K562 (cell line): ENCODE data around the gene RHOC. TPM values are rescaled to one million over a fixed set of nuclear protein-coding genes. Genes with fewer than 3 reads are reported as not detected.
A peak's percentile ranks its signal among the peaks of the same experiment; 100 is the strongest.

Source experiments
- HNRNPH1 ChIP-seq: fragments of 200-400 bp; formaldehyde crosslinking; optimal IDR thresholded peaks from 2 replicates; pipeline ENCODE3; 2017; ENCODE audit warnings: low read depth, mild to moderate bottlenecking, low read length, moderate library complexity
- IRF2 ChIP-seq: sonication (generic); formaldehyde crosslinking; IDR thresholded peaks from 2 replicates; pipeline ENCODE4 v1.8.1; 2022; ENCODE audit warnings: mild to moderate bottlenecking, missing genetic modification reagents
- NCOA2 ChIP-seq, 2 experiments: fragments of 450-650 bp; IDR thresholded peaks; 2 replicates each; pipeline ENCODE4 v1.6.1; 2018; ENCODE audit warnings: mild to moderate bottlenecking in 2 of 2, moderate library complexity in 1 of 2; ENCODE audit not compliant: partially characterized antibody in 2 of 2
- TFAM ChIP-seq: fragments of 250-450 bp; sonication (Bioruptor Pico); conservative IDR thresholded peaks from 2 replicates; pipeline ENCODE4 v1.5.0; 2021; ENCODE audit warnings: mild to moderate bottlenecking, moderate library complexity
- ZNF444 ChIP-seq: fragments of 250-450 bp; sonication (Bioruptor Pico); IDR thresholded peaks from 2 replicates; pipeline ENCODE4 v1.4.0; 2020; ENCODE audit warnings: mild to moderate bottlenecking, moderate library complexity
- polyA plus RNA-seq, 8 experiments: library from polyadenylated mRNA; depleted of rRNA in 4 of 8; stranded (reverse) in 5 of 8; unstranded in 3 of 8; fragments of >200 nt; fragmentation: Nextera tagmentation in 2 of 8; fragmentation: Illumina TruSeq in 1 of 8; extraction: Ambion mirVana in 2 of 8; extraction: Trizol in 1 of 8; gene quantifications; 2 replicates each; pipeline versions ENCODE4 v1.2.1 to v1.2.3, GENCODE V29; 2011 to 2014; ENCODE audit warnings: inconsistent platforms in 1 of 8, missing spikeins in 1 of 8
- total RNA-seq, 7 experiments: library from RNA; depleted of rRNA in 6 of 7; stranded (reverse); fragments of >200 nt in 6 of 7; fragmentation: Illumina TruSeq in 2 of 7; extraction: Trizol in 2 of 7; gene quantifications; 2 replicates each; pipeline versions ENCODE4 v1.2.1 to v1.2.3, GENCODE V29; 2011 to 2021; ENCODE audit warnings: low replicate concordance in 1 of 7
- TF ChIP-seq, protein P1 (sequence below): fragments of 250-450 bp; sonication (Bioruptor Pico); IDR thresholded peaks from 2 replicates; pipeline ENCODE4 v1.8.0; 2022; ENCODE audit warnings: inconsistent platforms, mild to moderate bottlenecking, moderate library complexity, borderline replicate concordance
- TF ChIP-seq, protein P2 (sequence below): fragments of 450-650 bp; IDR thresholded peaks from 2 replicates; pipeline ENCODE4 v1.6.1; 2016; ENCODE audit warnings: low read depth
- TF ChIP-seq, protein P3 (sequence below): fragments of 450-650 bp; IDR thresholded peaks from 2 replicates; pipeline ENCODE4 v1.6.1; 2017; ENCODE audit warnings: antibody characterized with exemption, mild to moderate bottlenecking
- TF ChIP-seq, protein P4 (sequence below), 3 experiments: fragments of 200-800 bp in 1 of 3; sonication (Bioruptor generic) in 1 of 3; sonication (generic) in 1 of 3; formaldehyde crosslinking in 1 of 3; IDR thresholded peaks; 2 replicates each; pipeline versions ENCODE4 v1.6.1 to v1.8.0; 2016 to 2022; ENCODE audit warnings: mild to moderate bottlenecking in 2 of 3, missing compliant biosample characterization in 2 of 3, missing genetic modification characterization in 2 of 3, missing genetic modification reagents in 1 of 3
- TF ChIP-seq, protein P5 (sequence below): sonication (generic); formaldehyde crosslinking; IDR thresholded peaks from 2 replicates; pipeline ENCODE4 v1.8.0; 2022; ENCODE audit warnings: mild to moderate bottlenecking, missing genetic modification reagents

The RHOC gene
- total and polyA plus RNA-seq, 9 of the 15 experiments (the other 6 are each of a cell fraction or from before 2014, with no cell fraction given), result 35.2 to 364 (median 204) TPM

DNA sequence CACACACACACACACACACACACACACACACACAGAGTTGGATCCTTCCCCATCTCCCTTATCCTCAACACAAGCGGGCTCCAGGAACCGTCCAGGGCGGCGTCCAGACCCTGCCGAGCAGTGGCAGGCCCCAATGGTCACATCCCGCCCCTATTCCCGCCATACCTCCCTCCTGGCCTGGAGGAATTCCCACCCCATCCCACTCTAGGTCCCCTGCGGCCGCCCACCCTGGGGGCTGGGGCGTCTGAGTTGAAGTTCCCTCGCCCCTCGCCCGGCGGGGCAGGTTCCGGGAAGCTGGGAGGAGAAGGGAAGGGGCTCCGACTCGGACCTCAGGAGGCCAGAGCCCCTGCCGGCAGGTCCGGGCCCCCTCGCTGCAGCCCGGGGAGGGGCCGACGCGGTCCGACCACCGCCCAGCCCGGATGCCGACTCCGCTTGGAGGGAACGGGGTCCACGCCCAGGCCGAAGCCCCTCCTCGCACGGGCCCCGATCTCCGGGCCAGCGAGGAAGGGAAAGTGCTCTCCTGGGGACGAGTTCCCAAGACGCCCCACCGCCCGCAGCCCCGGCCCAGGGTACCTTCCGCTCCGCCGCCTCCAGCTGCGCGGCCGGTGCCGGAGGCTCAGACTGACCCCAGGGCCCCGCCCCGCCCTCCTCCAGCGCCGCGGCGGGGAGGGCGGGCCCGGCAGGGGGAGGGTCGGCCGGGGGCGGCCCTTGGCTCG is at the start of gene RHOC (continued):
- TF ChIP-seq, protein P1, sequence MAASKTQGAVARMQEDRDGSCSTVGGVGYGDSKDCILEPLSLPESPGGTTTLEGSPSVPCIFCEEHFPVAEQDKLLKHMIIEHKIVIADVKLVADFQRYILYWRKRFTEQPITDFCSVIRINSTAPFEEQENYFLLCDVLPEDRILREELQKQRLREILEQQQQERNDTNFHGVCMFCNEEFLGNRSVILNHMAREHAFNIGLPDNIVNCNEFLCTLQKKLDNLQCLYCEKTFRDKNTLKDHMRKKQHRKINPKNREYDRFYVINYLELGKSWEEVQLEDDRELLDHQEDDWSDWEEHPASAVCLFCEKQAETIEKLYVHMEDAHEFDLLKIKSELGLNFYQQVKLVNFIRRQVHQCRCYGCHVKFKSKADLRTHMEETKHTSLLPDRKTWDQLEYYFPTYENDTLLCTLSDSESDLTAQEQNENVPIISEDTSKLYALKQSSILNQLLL (CRISPR knock-in tag), result no peak
- TF ChIP-seq TFAM (CRISPR knock-in tag) (no peak), NCOA2 (IDR thresholded peaks at IDR 0.05; ENCODE audit: partially characterized antibody in 2 of 2) (no peak), HNRNPH1 (no peak), ZNF444 (no peak), IRF2 (CRISPR knock-in tag) (no peak)
- TF ChIP-seq, protein P2, sequence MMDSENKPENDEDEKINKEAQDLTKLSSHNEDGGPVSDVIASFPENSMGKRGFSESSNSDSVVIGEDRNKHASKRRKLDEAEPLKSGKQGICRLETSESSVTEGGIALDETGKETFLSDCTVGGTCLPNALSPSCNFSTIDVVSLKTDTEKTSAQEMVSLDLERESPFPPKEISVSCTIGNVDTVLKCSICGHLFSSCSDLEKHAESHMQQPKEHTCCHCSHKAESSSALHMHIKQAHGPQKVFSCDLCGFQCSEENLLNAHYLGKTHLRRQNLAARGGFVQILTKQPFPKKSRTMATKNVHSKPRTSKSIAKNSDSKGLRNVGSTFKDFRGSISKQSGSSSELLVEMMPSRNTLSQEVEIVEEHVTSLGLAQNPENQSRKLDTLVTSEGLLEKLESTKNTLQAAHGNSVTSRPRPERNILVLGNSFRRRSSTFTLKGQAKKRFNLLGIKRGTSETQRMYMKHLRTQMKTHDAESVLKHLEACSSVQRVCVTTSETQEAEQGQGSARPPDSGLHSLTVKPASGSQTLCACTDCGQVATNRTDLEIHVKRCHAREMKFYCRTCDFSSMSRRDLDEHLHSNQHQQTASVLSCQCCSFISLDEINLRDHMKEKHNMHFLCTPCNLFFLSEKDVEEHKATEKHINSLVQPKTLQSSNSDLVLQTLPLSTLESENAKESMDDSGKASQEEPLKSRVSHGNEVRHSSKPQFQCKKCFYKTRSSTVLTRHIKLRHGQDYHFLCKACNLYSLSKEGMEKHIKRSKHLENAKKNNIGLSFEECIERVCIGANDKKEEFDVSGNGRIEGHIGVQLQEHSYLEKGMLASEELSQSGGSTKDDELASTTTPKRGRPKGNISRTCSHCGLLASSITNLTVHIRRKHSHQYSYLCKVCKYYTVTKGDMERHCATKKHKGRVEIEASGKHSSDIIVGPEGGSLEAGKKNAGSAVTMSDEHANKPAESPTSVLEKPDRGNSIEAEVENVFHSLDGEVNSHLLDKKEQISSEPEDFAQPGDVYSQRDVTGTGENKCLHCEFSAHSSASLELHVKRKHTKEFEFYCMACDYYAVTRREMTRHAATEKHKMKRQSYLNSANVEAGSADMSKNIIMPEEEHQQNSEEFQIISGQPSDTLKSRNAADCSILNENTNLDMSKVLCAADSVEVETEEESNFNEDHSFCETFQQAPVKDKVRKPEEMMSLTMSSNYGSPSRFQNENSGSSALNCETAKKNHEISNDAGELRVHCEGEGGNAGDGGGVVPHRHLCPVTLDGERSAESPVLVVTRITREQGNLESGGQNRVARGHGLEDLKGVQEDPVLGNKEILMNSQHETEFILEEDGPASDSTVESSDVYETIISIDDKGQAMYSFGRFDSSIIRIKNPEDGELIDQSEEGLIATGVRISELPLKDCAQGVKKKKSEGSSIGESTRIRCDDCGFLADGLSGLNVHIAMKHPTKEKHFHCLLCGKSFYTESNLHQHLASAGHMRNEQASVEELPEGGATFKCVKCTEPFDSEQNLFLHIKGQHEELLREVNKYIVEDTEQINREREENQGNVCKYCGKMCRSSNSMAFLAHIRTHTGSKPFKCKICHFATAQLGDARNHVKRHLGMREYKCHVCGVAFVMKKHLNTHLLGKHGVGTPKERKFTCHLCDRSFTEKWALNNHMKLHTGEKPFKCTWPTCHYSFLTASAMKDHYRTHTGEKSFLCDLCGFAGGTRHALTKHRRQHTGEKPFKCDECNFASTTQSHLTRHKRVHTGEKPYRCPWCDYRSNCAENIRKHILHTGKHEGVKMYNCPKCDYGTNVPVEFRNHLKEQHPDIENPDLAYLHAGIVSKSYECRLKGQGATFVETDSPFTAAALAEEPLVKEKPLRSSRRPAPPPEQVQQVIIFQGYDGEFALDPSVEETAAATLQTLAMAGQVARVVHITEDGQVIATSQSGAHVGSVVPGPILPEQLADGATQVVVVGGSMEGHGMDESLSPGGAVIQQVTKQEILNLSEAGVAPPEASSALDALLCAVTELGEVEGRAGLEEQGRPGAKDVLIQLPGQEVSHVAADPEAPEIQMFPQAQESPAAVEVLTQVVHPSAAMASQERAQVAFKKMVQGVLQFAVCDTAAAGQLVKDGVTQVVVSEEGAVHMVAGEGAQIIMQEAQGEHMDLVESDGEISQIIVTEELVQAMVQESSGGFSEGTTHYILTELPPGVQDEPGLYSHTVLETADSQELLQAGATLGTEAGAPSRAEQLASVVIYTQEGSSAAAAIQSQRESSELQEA, result no peak
- TF ChIP-seq, protein P3, sequence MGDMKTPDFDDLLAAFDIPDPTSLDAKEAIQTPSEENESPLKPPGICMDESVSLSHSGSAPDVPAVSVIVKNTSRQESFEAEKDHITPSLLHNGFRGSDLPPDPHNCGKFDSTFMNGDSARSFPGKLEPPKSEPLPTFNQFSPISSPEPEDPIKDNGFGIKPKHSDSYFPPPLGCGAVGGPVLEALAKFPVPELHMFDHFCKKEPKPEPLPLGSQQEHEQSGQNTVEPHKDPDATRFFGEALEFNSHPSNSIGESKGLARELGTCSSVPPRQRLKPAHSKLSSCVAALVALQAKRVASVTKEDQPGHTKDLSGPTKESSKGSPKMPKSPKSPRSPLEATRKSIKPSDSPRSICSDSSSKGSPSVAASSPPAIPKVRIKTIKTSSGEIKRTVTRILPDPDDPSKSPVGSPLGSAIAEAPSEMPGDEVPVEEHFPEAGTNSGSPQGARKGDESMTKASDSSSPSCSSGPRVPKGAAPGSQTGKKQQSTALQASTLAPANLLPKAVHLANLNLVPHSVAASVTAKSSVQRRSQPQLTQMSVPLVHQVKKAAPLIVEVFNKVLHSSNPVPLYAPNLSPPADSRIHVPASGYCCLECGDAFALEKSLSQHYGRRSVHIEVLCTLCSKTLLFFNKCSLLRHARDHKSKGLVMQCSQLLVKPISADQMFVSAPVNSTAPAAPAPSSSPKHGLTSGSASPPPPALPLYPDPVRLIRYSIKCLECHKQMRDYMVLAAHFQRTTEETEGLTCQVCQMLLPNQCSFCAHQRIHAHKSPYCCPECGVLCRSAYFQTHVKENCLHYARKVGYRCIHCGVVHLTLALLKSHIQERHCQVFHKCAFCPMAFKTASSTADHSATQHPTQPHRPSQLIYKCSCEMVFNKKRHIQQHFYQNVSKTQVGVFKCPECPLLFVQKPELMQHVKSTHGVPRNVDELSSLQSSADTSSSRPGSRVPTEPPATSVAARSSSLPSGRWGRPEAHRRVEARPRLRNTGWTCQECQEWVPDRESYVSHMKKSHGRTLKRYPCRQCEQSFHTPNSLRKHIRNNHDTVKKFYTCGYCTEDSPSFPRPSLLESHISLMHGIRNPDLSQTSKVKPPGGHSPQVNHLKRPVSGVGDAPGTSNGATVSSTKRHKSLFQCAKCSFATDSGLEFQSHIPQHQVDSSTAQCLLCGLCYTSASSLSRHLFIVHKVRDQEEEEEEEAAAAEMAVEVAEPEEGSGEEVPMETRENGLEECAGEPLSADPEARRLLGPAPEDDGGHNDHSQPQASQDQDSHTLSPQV, result no peak
- TF ChIP-seq, protein P4, sequence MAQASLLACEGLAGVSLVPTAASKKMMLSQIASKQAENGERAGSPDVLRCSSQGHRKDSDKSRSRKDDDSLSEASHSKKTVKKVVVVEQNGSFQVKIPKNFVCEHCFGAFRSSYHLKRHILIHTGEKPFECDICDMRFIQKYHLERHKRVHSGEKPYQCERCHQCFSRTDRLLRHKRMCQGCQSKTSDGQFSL (CRISPR knock-in tag; IDR thresholded peaks at IDR 0.05), result no peak
- TF ChIP-seq, protein P4 (tag; IDR thresholded peaks at IDR 0.05), result peak in 1 of 2 experiments; percentile 29; a peak in 1 of 4 replicates
- TF ChIP-seq, protein P5, sequence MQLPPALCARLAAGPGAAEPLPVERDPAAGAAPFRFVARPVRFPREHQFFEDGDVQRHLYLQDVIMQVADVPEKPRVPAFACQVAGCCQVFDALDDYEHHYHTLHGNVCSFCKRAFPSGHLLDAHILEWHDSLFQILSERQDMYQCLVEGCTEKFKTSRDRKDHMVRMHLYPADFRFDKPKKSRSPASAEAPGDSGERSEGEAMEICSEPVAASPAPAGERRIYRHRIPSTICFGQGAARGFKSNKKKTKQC (CRISPR knock-in tag), result no peak; the same call in 1 of the 2 replicates
